Inflammatory macrophage treated with lipopolysaccharide for 4 hours (primary cell): ENCODE data around the gene VWA2.

Experiments used
- DNase-seq: peaks from one replicate; pipeline ENCODE4 v3.0.0-alpha.2; 2020

Gene VWA2

GRCh38 chr10:114301177-114301576 lies 62.1 kb downstream of the VWA2 start:
- DNase-seq, result no peak

- DNase-seq, result no peak
Observed at GRCh38 chr10:114301951-114302710, 63.1 kb downstream of the VWA2 start.

GRCh38 chr10:114303556-114303955 lies 64.5 kb downstream of the VWA2 start:
- DNase-seq, result no peak

DNA sequence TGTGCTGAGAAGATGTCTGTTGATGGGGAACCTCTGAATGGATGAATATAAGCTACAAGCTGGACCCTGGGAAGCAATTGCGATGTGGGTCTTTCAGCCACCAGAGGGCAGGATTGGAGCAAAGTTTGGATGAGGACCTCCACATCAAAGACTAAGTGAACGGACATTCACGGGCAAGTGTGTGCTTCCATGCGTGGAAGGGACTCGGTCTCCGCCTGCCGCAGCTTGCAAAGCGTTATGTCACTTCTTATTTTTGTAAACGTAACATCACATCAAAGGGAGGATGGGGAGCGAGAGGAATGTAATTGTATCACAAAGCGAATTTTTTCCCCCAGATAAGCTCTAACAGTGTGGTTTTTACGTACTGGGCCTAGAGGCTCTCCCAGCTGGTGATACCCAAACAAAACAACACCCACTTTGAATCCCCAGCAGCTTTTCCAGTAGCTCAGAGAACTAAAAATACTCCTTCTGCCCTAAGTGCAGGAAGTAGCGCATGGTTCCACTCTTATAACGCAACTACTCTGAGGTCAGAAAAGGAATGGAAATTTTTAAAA lies 65.0 kb downstream of the VWA2 start:
- peak; percentile 64 for DNase-seq

DNA sequence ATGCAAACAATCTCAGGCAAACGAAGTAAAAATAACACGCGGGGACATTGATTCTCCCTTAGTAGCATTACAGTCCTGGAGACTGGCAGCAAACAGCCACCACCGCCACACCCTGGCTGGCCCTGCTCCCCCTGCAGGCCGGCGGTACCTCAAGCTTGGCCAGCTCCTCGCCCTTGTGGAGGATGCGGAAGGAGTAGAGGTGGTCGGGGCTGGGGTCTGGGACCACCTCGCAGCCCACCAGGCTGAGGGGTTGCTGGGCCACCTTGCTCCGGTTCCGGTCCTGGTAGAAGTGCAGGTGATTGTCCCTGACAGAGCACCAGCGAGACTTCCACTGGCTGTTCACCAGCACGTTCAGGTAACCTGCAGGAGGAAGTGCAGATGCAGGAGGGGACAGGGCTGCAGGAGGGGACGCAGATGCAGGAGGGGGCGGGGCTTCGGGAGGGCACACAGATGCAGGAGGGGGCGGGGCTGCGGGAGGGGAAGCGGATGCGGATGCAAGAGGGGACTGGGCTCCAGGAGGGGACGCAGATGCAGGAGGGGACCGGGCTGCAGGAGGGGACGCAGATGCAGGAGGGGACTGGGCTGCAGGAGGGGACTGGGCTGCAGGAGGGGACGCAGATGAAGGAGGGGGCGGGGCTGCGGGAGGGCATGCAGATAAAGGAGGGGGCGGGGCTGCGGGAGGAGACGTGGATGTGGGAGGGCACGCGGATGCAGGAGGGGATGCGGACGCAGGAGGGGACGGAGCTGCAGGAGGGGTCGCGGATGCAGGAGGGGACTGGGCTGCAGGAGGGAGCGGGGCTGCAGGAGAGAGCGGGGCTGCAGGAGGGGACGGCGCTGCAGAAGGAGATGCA lies 65.7 kb downstream of the VWA2 start:
- peak; percentile 21 for DNase-seq

DNA sequence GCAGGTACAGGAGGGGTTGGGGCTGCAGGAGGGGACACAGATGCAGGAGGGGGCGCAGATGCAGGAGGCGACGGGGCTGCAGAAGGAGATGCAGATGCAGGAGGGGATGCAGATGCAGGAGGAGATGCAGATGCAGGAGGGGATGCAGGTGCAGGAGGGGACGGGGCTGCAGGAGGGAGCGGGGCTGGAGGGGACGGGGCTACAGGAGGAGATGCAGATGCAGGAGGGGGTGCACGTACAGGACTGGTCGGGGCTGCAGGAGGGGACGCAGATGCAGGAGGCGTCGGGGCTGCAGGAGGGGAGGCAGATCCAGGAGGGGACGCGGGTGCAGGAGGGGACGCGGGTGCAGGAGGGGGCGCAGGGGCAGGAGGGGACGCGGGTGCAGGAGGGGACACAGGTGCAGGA lies 66.5 kb downstream of the VWA2 start:
- no peak for DNase-seq

DNA sequence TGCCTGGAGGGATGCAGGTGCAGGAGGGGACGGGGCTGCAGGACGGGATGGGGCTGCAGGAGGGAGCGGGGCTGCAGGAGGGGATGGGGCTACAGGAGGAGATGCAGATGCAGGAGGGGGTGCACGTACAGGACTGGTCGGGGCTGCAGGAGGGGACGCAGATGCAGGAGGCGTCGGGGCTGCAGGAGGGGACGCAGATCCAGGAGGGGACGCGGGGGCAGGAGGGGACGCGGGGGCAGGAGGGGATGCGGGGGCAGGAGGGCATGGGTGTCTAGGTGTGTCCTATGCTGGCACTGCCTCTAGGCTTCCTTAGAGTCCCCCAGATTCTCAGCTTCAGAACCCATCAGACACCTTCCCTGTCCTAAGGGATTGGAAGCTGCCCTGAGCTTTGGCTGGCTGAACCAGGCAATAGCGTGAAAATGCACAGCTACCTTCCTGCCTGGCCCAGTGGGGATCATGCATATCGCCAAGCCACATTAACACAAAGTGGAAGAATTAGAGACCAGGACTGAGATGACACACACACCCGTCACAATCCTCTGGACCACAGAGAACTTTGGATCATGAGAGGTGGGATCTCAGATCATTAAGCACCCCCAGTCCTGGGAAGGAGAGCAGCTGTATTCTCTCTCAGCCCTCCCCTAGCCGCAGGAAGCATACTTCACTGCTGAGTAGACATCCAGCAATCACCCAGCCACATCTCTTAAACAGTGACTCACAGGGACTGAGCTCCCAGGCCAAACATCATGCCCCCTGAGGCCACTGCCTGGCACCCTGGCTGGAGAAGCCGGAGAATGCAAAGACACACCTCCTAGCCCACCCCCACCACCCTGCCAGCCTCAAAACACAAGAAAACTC lies 67.3 kb downstream of the VWA2 start:
- DNase-seq, result no peak

- no peak for DNase-seq
Observed at GRCh38 chr10:114307731-114308130, 68.7 kb downstream of the VWA2 start.

DNA sequence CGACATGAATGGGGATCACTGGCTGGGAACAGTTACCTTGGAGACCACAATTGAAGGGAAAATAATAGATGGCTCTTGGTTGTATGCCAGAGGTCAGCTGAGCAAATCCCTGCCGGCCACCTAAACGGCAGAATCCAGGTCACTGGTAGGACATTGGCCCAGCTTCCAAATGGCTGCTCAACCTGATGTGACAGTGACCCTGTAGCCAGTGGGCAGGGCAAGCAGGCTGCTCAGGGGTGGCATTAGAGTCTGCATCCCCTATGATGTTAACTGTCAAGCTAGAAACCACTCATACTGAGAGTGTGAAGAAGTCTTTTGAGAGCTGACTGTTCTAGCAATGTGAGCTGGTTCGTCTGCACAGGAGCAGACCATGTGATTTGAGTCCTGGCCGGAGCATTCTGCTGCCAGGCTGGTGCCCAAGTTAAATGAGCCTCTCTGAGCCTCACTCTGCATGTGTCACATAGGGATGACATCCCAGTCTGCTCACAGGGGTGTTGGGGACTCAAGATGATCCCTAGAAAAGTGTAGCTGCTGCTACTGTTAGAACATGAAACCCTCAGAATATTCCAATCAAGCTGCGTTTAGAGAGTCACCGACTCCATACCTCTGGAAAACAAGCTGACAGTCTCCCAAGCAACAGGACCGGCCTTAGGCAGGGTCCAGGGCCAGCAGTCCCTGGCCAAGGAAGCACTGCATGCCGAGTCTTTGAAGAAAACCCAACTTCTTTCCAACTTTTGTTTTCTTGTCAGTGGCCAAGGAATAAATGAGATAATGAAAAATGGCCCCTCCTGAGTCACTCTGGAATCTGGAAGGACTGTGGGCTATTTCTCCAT lies 69.7 kb downstream of the VWA2 start:
- no peak for DNase-seq

DNA sequence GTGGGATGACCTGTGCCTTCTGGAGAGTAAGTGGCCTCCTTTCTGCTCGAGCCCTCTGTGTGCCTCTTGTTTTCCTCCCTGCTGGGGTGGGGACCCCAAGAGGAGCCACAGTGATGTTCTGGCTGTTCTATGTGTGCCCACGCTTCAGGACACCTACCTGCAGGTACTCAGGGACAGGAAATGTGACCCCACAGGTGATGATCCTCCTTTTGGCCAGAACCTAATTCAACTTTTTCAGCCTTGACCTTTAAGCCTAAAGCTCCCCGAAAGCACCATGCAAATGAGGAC lies 70.3 kb downstream of the VWA2 start:
- no peak for DNase-seq

- DNase-seq, result no peak
Observed at GRCh38 chr10:114310346-114310745, 71.3 kb downstream of the VWA2 start.

GRCh38 chr10:114311023-114311422 lies 72.0 kb downstream of the VWA2 start:
- no peak for DNase-seq

DNA sequence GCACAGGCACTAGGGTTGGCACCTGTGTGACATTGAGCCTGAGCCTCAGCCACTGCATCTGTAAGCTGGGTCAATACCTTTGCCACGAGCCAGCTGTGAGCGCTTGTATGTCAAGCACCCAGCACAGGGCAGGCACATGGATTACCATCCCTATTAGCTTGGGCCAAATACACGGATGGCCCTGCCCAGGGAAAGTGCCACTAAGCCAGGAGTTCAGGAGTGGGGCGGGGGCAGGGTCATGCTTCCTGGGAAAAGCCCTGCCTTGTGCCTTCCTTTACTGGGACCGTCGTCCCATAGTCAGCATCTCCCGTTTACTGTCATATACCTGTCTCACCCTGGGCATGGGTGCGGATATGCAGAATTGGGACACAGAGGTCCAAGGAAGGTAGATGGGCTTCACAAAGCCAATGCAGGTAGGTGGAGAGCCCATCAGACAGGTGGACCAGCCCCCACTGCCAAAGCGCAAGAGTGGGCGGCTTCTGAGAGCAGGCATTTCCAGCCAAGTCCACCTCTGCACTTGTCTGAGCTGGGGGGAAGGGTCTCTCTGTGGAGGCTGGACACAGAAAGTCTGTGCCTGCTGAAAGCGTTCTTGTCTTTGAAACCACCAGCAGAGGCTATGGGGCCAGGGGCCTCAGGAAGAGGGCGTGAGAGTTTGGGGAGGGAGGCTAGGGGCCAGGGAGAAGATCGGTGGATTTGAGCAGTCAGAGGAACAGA lies 72.6 kb downstream of the VWA2 start:
- no peak for DNase-seq

DNA sequence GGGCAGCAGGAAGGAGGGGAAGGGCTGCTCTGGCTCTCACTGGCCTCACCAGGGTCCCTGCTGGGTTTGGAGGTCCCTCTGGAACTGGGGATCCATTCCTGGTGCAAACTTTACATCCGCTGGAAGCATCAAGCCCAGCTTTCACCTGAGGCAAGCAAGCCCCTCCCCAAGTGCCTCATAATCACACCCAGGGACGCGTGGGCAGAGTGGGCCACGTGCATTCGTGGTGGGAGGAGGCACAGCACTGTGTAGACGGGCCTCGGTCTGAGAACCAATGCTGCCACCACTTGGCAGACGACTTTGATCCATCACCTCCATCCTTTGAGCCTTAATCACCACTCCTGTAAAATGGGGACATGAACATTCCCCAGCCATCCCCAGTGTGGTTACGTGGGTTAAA lies 74.1 kb downstream of the VWA2 start:
- DNase-seq, result no peak

DNA sequence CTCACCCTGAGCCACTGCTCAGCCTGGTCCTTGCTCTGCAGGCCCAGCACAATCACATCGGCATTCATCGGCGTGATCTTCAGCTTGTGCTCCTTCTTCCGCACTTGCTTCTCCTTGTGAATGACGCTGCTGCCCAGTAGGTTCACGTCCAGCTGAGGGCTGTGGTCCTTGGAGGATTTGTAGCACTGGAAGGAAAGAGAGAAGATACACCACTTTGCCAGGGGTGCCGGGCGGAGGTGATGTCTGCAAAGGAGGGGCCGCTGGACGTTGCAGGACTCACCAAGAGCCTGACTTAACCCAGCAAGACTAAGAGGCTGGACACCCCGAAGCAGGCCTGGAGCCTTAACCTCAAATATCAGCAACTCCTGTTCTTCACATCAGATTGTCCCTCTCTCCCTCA lies 74.8 kb downstream of the VWA2 start:
- DNase-seq, result no peak

DNA sequence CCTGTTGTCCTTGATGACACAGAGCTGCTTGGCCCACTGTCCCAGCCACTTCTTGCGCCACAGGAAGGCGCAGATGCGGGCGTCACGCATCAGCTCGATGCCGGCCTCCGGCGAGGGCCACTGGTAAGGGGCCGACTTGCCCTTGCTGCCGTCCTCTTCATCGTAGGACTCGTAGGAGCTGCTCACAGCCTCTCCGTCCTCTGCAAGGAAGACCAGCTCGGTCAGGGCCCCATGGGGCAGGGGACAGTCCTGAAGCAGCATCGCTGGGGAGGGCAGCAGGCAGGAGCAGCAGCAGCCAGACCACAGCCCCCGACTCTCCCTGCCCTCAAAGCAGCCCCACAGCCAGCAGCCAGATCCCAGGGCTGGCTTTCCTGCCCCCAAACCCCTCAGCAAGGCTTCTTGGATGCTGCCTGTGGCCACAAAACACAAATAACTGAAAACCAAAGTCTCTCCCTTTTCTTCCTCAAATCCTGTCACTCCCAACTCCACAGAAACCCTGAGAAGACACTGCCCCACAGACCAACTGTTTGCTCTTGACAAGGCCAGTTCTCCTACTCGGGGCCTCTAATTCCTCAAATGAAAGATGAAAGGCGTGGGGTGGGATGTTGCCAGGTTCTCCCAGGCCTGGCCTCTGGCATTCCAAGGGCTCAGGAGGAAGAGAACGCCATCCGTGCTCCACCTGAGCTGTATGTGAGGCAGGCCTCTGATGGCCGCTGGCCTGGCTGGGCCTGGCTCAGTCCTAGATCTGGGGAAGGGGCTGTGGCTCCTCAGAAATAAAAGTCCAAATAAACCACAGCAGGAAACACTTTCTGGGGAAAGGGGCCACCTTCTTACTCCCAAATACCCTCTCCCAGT lies 76.7 kb downstream of the VWA2 start:
- no peak for DNase-seq

GRCh38 chr10:114316744-114317143 lies 77.7 kb downstream of the VWA2 start:
- no peak for DNase-seq

DNA sequence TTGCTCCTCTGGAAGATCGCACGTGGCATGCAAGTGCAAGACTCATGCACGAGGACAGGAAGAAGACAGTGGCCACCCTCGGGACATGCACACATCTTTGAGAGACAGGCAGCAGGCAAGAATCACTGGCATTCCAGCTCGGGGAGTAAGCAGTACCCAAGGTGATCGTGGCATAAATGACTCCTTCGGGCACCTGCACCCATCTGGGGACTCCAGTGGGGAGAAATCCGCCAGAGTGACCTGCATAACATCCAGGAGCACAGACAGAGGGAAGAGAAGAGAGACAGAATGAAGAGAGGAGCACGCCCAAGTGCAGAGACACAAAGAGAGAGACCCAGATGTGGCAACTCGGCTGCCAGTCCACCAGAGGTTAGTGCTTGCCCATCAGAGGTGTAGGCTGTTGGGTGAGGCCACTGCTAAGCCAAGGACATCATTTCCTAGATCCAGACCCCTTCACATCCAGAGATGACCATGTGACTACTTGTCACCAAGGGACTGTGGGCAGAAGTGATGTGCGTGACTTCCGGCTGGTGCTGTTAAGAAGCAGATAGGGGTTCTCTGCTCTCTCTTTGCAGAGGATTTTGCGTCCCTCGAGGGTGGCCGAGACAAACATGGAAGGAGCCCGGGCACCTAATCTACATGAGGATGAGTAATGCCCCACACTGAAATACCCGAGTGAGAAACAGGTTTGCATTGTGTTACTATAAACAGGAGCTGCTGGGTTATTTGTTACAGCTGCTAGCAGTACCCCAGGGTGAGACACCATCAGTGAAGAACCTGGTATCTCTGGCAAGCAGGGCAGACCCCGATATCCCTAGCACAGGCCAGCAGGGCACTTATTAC lies 80.6 kb downstream of the VWA2 start:
- no peak for DNase-seq

DNA sequence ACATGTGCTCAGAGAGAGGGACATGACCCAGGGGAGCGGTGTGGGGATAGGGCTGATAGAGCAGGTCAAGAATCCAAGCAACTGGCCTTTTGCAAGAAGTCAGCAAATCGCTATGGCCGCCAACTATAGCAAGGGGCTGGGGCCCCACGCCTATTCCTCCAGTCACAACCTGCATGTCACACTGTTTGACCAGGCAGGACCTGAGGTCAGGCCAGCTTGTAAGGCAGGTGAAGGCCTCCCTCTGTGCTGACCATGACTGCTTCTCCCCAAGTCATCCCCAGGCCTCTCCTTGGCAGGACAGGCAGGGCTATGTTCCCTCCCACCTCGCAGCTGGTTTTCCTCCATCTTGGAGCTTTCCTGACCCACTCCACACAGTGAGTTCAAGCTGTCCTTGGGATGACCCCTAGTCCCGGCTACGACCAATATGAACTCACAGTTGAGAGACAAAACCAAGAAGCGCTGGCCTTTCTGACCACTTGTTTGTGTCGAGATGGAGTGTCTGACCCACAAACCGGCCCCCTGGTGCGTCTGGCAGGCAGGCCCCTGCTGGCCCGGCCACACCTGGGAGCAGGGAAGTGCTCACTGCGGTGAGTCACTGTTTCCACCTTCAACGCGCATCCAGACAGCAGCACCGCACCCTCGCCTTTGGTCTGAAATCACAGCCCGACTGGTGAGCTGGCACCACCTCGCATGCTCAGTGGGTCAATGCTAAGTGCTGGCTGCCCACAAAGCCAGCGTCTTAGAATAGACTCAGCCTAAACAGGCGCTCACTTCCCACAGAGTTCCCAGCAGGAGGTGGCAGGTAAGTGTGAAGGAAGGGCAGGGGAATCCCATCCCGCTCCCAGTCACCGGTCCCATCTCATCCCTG lies 81.4 kb downstream of the VWA2 start:
- no peak for DNase-seq
